K562 (cell line): ENCODE results near the gene ESAM.

Source experiments
- CAMTA2 ChIP-seq: fragments of 250-450 bp; sonication (Bioruptor Pico); conservative IDR thresholded peaks from 2 replicates; pipeline ENCODE4 v1.5.1; 2022
- EZH2 ChIP-seq: IDR thresholded peaks from 2 replicates; pipeline ENCODE4 v1.6.1; 2012; ENCODE audit warnings: low read depth, mild to moderate bottlenecking, inconsistent platforms, low read length, borderline replicate concordance
- KDM5B ChIP-seq: fragments of 200-600 bp; sonication (generic); IDR thresholded peaks from 2 replicates; pipeline ENCODE4 v1.6.1; 2012; ENCODE audit warnings: low read depth, mild to moderate bottlenecking, moderate library complexity, low read length, control low read depth, inconsistent platforms; ENCODE audit not compliant: insufficient replicate concordance
- MAFF ChIP-seq: IDR thresholded peaks from 2 replicates; pipeline ENCODE4 v1.6.1; 2012; ENCODE audit warnings: low read length, improper control_type of control experiment
- MYC ChIP-seq, 2 experiments: fragments of 250-450 bp in 1 of 2; sonication (Bioruptor Pico) in 1 of 2; IDR thresholded peaks; 2 replicates each; pipeline versions ENCODE4 v1.5.1 to v1.6.1; 2012 to 2021; ENCODE audit warnings: low read depth in 2 of 2, borderline replicate concordance in 1 of 2, improper control_type of control experiment in 1 of 2, low read length in 1 of 2, mild to moderate bottlenecking in 1 of 2, moderate library complexity in 1 of 2
- NBN ChIP-seq: fragments of 450-650 bp; IDR thresholded peaks from 2 replicates; pipeline ENCODE4 v1.6.1; 2016; ENCODE audit warnings: low read depth, mild to moderate bottlenecking
- POLR3A ChIP-seq: IDR thresholded peaks from 2 replicates; pipeline ENCODE4 v1.6.1; 2011; ENCODE audit warnings: borderline replicate concordance, mild to moderate bottlenecking, moderate library complexity; ENCODE audit not compliant: insufficient read length, insufficient read depth; ENCODE audit errors: extremely low read depth
- ZFX ChIP-seq: sonication (generic); formaldehyde crosslinking; IDR thresholded peaks from 2 replicates; pipeline ENCODE4 v1.8.0; 2022; ENCODE audit warnings: mild to moderate bottlenecking, missing genetic modification reagents, moderate library complexity
- ZNF121 ChIP-seq: sonication (generic); formaldehyde crosslinking; conservative IDR thresholded peaks from 2 replicates; pipeline ENCODE4 v1.8.0; 2022; ENCODE audit warnings: missing genetic modification reagents
- TF ChIP-seq, protein P1 (sequence below), 2 experiments: fragments of 450-650 bp in 1 of 2; sonication (generic) in 1 of 2; formaldehyde crosslinking; conservative IDR thresholded peaks; 2 replicates each; pipeline versions ENCODE4 v1.4.0 to v1.8.1; 2020 to 2022; ENCODE audit warnings: mild to moderate bottlenecking in 1 of 2, missing genetic modification reagents in 1 of 2
- TF ChIP-seq, protein P2 (sequence below), 3 experiments: IDR thresholded peaks in 2 of 3; conservative IDR thresholded peaks in 1 of 3; 2 replicates each; pipeline ENCODE4 v1.5.1; 2011 to 2012; ENCODE audit warnings: low read length in 3 of 3, mild to moderate bottlenecking in 3 of 3, control low read depth in 2 of 3, improper control_type of control experiment in 1 of 3, inconsistent platforms in 1 of 3, low read depth in 1 of 3, mixed read lengths in 1 of 3, moderate library complexity in 1 of 3; ENCODE audit not compliant: insufficient read depth in 2 of 3
- TF ChIP-seq, protein P3 (sequence below): sonication (generic); formaldehyde crosslinking; IDR thresholded peaks from 2 replicates; pipeline ENCODE4 v1.8.0; 2022; ENCODE audit warnings: mild to moderate bottlenecking, low read depth, missing genetic modification reagents
- TF ChIP-seq, protein P4 (sequence below): fragments of 450-650 bp; IDR thresholded peaks from 2 replicates; pipeline ENCODE4 v1.7.1; 2018; ENCODE audit warnings: mild to moderate bottlenecking, low read depth; ENCODE audit not compliant: partially characterized antibody

DNA sequence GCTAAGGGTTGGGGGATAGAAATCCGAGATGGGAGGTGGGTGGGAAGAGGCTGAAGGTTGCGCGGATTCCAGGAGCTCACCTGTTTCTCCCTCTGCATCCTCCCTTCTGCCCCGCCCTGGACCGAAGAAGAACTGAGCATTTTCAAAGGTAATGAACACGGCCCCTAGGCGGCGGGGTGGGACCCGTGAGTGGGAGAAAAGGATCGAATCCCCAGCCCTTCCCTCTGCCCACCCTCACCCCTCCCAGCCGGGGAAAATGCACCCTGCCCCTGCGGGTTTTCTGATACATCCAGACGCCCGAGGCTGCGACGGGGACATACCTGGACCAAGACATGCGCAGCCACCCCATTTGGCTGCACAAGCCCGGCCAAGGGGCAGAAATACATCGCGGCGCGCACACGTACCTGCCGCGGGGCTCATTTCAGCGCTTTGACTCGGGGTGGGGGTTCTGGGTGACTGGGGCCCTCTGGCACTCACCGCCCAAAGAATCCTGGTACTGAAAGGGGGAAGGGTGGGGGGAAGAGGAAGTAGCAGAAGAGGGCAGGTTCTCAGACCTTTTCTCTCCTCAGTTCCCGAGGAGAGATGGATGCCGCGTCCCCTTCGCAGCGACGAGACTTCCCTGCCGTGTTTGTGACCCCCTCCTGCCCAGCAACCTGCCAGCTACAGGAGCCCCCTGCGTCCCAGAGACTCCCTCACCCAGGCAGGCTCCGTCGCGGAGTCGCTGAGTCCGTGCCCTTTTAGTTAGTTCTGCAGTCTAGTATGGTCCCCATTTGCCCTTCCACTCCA lies 16.1 kb downstream of the ESAM start:
- TF ChIP-seq EZH2 (no peak), KDM5B (no peak), MYC (IDR thresholded peaks at IDR 0.05; ENCODE audit: low read depth, low read length) (no peak), MYC (CRISPR knock-in tag; IDR thresholded peaks at IDR 0.05; ENCODE audit: borderline replicate concordance, low read depth) (no peak), ZFX (CRISPR knock-in tag) (no peak), ZNF121 (CRISPR knock-in tag) (no peak), POLR3A (no peak), MAFF (no peak), CAMTA2 (CRISPR knock-in tag) (no peak), NBN (no peak)
- TF ChIP-seq, protein P1, sequence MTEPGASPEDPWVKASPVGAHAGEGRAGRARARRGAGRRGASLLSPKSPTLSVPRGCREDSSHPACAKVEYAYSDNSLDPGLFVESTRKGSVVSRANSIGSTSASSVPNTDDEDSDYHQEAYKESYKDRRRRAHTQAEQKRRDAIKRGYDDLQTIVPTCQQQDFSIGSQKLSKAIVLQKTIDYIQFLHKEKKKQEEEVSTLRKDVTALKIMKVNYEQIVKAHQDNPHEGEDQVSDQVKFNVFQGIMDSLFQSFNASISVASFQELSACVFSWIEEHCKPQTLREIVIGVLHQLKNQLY (CRISPR knock-in tag; conservative IDR thresholded peaks at IDR 0.05): no peak
- TF ChIP-seq, protein P2, sequence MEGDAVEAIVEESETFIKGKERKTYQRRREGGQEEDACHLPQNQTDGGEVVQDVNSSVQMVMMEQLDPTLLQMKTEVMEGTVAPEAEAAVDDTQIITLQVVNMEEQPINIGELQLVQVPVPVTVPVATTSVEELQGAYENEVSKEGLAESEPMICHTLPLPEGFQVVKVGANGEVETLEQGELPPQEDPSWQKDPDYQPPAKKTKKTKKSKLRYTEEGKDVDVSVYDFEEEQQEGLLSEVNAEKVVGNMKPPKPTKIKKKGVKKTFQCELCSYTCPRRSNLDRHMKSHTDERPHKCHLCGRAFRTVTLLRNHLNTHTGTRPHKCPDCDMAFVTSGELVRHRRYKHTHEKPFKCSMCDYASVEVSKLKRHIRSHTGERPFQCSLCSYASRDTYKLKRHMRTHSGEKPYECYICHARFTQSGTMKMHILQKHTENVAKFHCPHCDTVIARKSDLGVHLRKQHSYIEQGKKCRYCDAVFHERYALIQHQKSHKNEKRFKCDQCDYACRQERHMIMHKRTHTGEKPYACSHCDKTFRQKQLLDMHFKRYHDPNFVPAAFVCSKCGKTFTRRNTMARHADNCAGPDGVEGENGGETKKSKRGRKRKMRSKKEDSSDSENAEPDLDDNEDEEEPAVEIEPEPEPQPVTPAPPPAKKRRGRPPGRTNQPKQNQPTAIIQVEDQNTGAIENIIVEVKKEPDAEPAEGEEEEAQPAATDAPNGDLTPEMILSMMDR (IDR thresholded peaks at IDR 0.05 in 2 of 3, conservative IDR thresholded peaks at IDR 0.05 in 1 of 3; ENCODE audit: insufficient read depth in 2 of 3, low read depth in 1 of 3, low read length in 3 of 3): peak in 1 of 3 experiments; percentile 8; a peak in 1 of 6 replicates
- TF ChIP-seq, protein P3, sequence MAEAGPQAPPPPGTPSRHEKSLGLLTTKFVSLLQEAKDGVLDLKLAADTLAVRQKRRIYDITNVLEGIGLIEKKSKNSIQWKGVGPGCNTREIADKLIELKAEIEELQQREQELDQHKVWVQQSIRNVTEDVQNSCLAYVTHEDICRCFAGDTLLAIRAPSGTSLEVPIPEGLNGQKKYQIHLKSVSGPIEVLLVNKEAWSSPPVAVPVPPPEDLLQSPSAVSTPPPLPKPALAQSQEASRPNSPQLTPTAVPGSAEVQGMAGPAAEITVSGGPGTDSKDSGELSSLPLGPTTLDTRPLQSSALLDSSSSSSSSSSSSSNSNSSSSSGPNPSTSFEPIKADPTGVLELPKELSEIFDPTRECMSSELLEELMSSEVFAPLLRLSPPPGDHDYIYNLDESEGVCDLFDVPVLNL (CRISPR knock-in tag): no peak
- TF ChIP-seq, protein P4, sequence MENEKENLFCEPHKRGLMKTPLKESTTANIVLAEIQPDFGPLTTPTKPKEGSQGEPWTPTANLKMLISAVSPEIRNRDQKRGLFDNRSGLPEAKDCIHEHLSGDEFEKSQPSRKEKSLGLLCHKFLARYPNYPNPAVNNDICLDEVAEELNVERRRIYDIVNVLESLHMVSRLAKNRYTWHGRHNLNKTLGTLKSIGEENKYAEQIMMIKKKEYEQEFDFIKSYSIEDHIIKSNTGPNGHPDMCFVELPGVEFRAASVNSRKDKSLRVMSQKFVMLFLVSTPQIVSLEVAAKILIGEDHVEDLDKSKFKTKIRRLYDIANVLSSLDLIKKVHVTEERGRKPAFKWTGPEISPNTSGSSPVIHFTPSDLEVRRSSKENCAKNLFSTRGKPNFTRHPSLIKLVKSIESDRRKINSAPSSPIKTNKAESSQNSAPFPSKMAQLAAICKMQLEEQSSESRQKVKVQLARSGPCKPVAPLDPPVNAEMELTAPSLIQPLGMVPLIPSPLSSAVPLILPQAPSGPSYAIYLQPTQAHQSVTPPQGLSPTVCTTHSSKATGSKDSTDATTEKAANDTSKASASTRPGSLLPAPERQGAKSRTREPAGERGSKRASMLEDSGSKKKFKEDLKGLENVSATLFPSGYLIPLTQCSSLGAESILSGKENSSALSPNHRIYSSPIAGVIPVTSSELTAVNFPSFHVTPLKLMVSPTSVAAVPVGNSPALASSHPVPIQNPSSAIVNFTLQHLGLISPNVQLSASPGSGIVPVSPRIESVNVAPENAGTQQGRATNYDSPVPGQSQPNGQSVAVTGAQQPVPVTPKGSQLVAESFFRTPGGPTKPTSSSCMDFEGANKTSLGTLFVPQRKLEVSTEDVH: no peak
